CD4-positive, alpha-beta T cell (primary cell): ENCODE data around the gene AUTS2. TPM values are rescaled to one million over a fixed set of nuclear protein-coding genes. Genes with fewer than 3 reads are reported as not detected.

Experiments
- ATAC-seq: fragments of 200-7000 bp; cut with Tn5 transposase; one replicate; pipeline ENCODE4 v1.10.0; 2022; ENCODE audit warnings: mild to moderate bottlenecking; ENCODE audit not compliant: poor library complexity
- CTCF ChIA-PET: fragments of 350-600 bp; sonication (Branson Sonifier 250); formaldehyde crosslinking; loops from one replicate; lab custom pipeline; 2021; ENCODE audit warnings: antibody characterized with exemption, inconsistent platforms; lab: Charles Lee
- POLR2A ChIA-PET: fragments of 350-600 bp; sonication (Branson Sonifier 250); formaldehyde crosslinking; loops from one replicate; lab custom pipeline; 2021; ENCODE audit warnings: antibody characterized with exemption, inconsistent platforms; lab: Charles Lee
- DNase-seq, 14 experiments: peaks; one replicate each; pipeline ENCODE4 v3.0.0-alpha.2; 2013 to 2020; ENCODE audit warnings: mixed read lengths in 2 of 14
- H3K27ac ChIP-seq, 2 donors: one replicate each; pipeline versions ENCODE4 v1.5.1 to v1.7.0; 2013; ENCODE audit warnings: low read length in 2 of 2, low read depth in 1 of 2, mild to moderate bottlenecking in 1 of 2
- H3K27me3 ChIP-seq, 2 experiments: 1 replicate in 1 of 2; 2 replicates in 1 of 2; pipeline versions ENCODE4 v1.6.1 to v1.7.0; 2013; ENCODE audit warnings: low read length in 2 of 2, control low read depth in 1 of 2, mild to moderate bottlenecking in 1 of 2, moderate library complexity in 1 of 2; ENCODE audit not compliant: insufficient read depth in 2 of 2, control insufficient read depth in 1 of 2
- H3K36me3 ChIP-seq: one replicate; pipeline ENCODE4 v1.6.1; 2013; ENCODE audit warnings: low read length, control low read depth; ENCODE audit not compliant: insufficient read depth
- H3K4me1 ChIP-seq: one replicate; pipeline ENCODE4 v1.6.1; 2013; ENCODE audit warnings: low read length, control low read depth; ENCODE audit not compliant: insufficient read depth
- H3K4me3 ChIP-seq: one replicate; pipeline ENCODE4 v1.5.1; 2013; ENCODE audit warnings: mild to moderate bottlenecking, low read length, moderate library complexity
- H3K9me3 ChIP-seq, 2 experiments: 1 replicate in 1 of 2; 2 replicates in 1 of 2; pipeline versions ENCODE4 v1.6.1 to v1.7.0; 2013; ENCODE audit warnings: low read length in 2 of 2, mild to moderate bottlenecking in 2 of 2, control low read depth in 1 of 2, moderate library complexity in 1 of 2; ENCODE audit not compliant: control insufficient read depth in 1 of 2, insufficient read depth in 1 of 2
- H3K27ac Mint-ChIP-seq: one replicate; pipeline ENCODE4 v1.8.0; 2020; ENCODE audit warnings: mixed read lengths
- H3K27me3 Mint-ChIP-seq: one replicate; pipeline ENCODE4 v1.8.0; 2021; ENCODE audit warnings: mixed read lengths
- H3K36me3 Mint-ChIP-seq: one replicate; pipeline ENCODE4 v1.8.0; 2021; ENCODE audit warnings: low read depth, mixed read lengths
- H3K4me1 Mint-ChIP-seq: one replicate; pipeline ENCODE4 v1.8.0; 2021; ENCODE audit warnings: low read depth, mixed read lengths
- H3K4me3 Mint-ChIP-seq: one replicate; pipeline ENCODE4 v1.8.0; 2020; ENCODE audit warnings: mild to moderate bottlenecking, mixed read lengths
- H3K9me3 Mint-ChIP-seq: one replicate; pipeline ENCODE4 v1.8.0; 2020; ENCODE audit warnings: mixed read lengths
- CTCF ChIP-seq: fragments of 200-600 bp; IDR thresholded peaks from one replicate; pipeline ENCODE4 v1.8.0; 2022; ENCODE audit warnings: antibody characterized with exemption, mild to moderate bottlenecking
- intact Hi-C, 2 experiments: fragments of 100-400 bp; cut with DNase I in 1 of 2; cut with micrococcal nuclease in 1 of 2; formaldehyde crosslinking; loops; one replicate each; pipeline versions ENCODE4 v1.15.1 to v1.9.0; 2023 to 2025; cut with DNase I, micrococcal nuclease
- total RNA-seq, 174 experiments: library from RNA in 2 of 174; stranded (reverse) in 2 of 174; gene quantifications; one replicate each; pipeline ENCODE4 v1.2.3 and lab custom pipeline; 2021 to 2026

Gene AUTS2
- total RNA-seq, 2 experiments from 2014 or later, result 43.6 to 47.6 TPM

DNA sequence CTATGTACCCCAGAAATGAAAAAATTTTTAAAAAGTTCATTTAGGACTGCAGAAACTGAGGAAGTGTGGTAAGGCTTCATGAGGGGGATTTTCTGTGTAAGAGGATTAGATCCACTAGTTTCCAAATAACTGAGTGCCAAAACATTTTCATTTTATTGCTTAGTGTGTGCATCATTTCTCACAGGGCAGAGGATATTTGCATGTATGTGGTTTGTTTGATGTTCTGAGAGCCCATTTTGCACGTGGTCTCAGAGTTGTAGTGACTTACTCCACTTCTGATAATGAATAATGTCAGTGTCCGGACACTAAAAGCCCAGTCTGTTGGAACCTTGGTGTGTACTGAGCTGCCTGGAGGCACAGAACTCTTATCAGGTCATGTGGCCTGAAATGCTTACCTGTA, 299.9 kb downstream of the AUTS2 start:
- Mint-ChIP-seq H3K27me3 (no peaks in the 10 kb centered on the region), H3K9me3 (no peaks in the 10 kb centered on the region), H3K36me3 (no peaks in the 10 kb centered on the region), H3K27ac (no peak overlapping the region), H3K4me3 (no peak overlapping the region), H3K4me1 (no peaks in the 10 kb centered on the region)
- Histone ChIP-seq H3K27ac (no peak overlapping the region), H3K4me3 (no peak overlapping the region), H3K27me3 (no peaks in the 10 kb centered on the region), H3K36me3 (no peaks in the 10 kb centered on the region), H3K9me3 (no peaks in the 10 kb centered on the region), H3K4me1 (no peaks in the 10 kb centered on the region)
- ATAC-seq (no peak), DNase-seq (no peak)
- ChIA-PET CTCF (no interaction called here), POLR2A (no interaction called here)
- TF ChIP-seq CTCF, result no peak
- intact Hi-C loops, result no loop called here

DNA sequence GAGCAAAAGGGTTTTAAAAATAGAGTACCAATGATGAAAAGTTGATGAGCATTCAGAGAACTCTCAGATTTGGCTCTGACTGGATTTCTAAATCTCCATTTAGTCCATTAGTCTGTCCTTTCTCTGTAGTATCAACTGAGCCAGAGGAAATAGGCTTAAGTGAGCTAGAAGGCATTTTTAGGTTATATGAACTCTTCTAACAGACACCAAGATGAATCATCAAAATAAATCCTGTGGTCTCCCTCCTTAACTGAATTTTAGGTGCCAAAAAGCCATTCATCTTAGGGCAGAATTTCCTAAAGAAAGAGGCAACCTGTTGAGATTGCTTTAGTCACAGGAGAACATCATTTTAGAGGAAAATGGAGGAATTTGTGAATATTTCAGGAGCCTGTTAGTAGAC, 305.1 kb downstream of the AUTS2 start:
- no peaks in the 10 kb centered on the region for H3K27me3 ChIP-seq
- TF ChIP-seq CTCF, result no peak
- Mint-ChIP-seq H3K27ac (no peak overlapping the region), H3K27me3 (no peaks in the 10 kb centered on the region), H3K4me3 (no peak overlapping the region), H3K9me3 (no peaks in the 10 kb centered on the region), H3K4me1 (no peaks in the 10 kb centered on the region), H3K36me3 (no peaks in the 10 kb centered on the region)
- DNase-seq, result no peak
- H3K4me3 ChIP-seq, result no peak overlapping the region
- ChIA-PET CTCF (no interaction called here), POLR2A (no interaction called here)
- H3K27ac ChIP-seq, result no peak overlapping the region
- H3K36me3 ChIP-seq, result no peaks in the 10 kb centered on the region
- ATAC-seq, result no peak
- no peaks in the 10 kb centered on the region for H3K9me3 ChIP-seq
- intact Hi-C loops, result no loop called here
- H3K4me1 ChIP-seq, result no peaks in the 10 kb centered on the region

- Mint-ChIP-seq H3K27ac (no peak overlapping the region), H3K4me1 (no peaks in the 10 kb centered on the region), H3K36me3 (no peaks in the 10 kb centered on the region), H3K4me3 (no peak overlapping the region), H3K27me3 (no peaks in the 10 kb centered on the region), H3K9me3 (no peaks in the 10 kb centered on the region)
- ATAC-seq, result no peak
- Histone ChIP-seq H3K9me3 (peaks cover 0 to 13% of the 10 kb centered on the region in 2 experiments), H3K36me3 (no peaks in the 10 kb centered on the region), H3K4me3 (no peak overlapping the region), H3K27ac (no peak overlapping the region), H3K27me3 (no peaks in the 10 kb centered on the region), H3K4me1 (no peaks in the 10 kb centered on the region)
- CTCF ChIA-PET, result no interaction called here
- POLR2A ChIA-PET, result no interaction called here
- no peak for DNase-seq
- TF ChIP-seq CTCF, result no peak
- intact Hi-C loops, result no loop called here
These were observed 308.2 kb downstream of the AUTS2 start for GRCh38 chr7:69906283-69906995.
